ENCODE data around the gene KLHL22. TPM values are rescaled to one million over a fixed set of nuclear protein-coding genes. Genes with fewer than 3 reads are reported as not detected.
"Not testable (repeated sequence)": the region's sequence is repeated elsewhere in the genome, so short reads cannot be mapped to it uniquely, and the experiment has no call there.

Gene KLHL22
- polyA plus RNA-seq, 4 donors, result 5.9 to 15.1 (median 8.6) TPM

DNA sequence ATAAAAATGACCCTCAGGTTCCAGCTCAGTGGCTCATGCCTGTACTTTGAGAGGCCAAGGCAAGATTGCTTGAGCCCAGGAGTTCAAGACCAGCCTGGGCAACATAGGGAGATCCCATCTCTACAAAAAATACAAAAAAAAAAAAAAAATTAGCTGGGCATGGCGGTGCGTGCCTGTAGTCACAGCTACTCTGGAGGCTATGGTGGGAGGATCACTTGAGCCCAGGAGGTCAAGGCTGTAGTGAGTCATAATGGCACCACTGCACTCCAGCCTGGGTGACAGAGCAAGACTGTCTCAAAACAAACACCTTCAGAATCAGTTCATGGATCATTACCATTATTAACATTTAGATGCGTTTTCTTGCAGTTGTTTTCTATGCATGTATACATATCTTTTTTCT lies 86.2 kb downstream of the KLHL22 start:
- not testable (repeated sequence) for DNase-seq; FAIRE-seq; H3K27ac ChIP-seq (ENCODE audit: low read depth in 1 of 3, low read length in 2 of 3); H3K9me3 ChIP-seq (ENCODE audit: control insufficient read depth in 2 of 2, insufficient read depth in 1 of 2, low read depth in 1 of 2, low read length in 1 of 2); H3K4me1 ChIP-seq (ENCODE audit: control insufficient read depth in 3 of 3, insufficient read depth in 2 of 3, low read depth in 1 of 3, low read length in 2 of 3); H3K4me3 ChIP-seq (ENCODE audit: low read depth in 1 of 3, low read length in 3 of 3); H3K27me3 ChIP-seq (ENCODE audit: control insufficient read depth in 3 of 3, insufficient read depth in 3 of 3, low read length in 3 of 3)
- peaks cover 0 to 34% (median 9%) of the 10 kb centered on the region in 3 donors for H3K36me3 ChIP-seq (ENCODE audit: control insufficient read depth in 3 of 3, insufficient read depth in 2 of 3, low read depth in 1 of 3, low read length in 3 of 3)
- WGBS, 3 donors, result 93 to 97% (median 94%) methylated on average over 3 of the region's 3 CpGs

DNA sequence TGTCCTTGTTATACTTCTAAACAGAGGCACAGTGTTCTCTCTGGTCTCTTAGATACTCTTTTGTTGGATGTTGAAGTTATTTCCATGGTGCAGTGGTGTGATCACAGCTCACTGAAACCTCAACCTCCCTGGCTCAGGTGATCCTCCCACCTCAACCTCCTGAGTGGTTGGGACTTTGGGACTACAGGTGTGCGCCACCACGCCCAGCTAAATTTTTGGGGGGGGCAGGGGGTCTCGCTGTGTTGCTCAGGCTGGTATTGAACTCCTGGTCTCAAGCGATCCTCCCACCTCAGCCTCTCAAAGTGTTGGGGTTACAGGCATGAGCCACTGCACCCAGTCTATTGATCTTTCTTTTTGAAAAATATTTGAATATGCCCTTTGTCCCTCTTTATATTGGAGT lies 86.7 kb downstream of the KLHL22 start:
- WGBS, 3 donors, result 91 to 95% (median 94%) methylated on average over 4 of the region's 4 CpGs
- H3K27me3 ChIP-seq (ENCODE audit: control insufficient read depth in 3 of 3, insufficient read depth in 3 of 3, low read length in 3 of 3), result peaks cover 0 to 2% (median 0%) of the 10 kb centered on the region in 3 donors
- FAIRE-seq, result no peak

DNA sequence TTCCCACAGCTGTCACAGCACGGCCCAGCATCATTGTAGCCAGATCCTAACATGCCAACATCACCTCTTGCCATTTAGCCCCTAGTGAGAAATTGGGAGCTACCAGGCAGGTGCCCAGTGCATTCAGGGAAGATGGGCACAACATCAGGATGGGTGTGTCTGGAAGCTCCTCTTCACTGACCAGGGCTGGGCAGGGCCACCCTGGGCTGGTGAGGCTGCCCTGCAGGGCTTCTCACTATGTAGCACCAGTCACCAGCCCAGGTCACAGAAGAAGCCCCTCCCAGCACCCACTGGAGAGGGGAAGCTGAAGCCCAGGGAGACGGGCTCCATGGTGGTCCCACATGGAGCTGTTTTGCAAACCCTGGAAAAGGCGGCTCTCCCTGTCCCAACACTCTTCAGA lies 87.8 kb downstream of the KLHL22 start:
- Histone ChIP-seq H3K27me3 (ENCODE audit: control insufficient read depth in 3 of 3, insufficient read depth in 3 of 3, low read length in 3 of 3) (peaks cover 0 to under 1% (median 0%) of the 10 kb centered on the region in 3 donors), H3K9me3 (ENCODE audit: control insufficient read depth in 2 of 2, insufficient read depth in 1 of 2, low read depth in 1 of 2, low read length in 1 of 2) (no peaks in the 10 kb centered on the region), H3K4me3 (ENCODE audit: low read depth in 1 of 3, low read length in 3 of 3) (no peak overlapping the region), H3K36me3 (ENCODE audit: control insufficient read depth in 3 of 3, insufficient read depth in 2 of 3, low read depth in 1 of 3, low read length in 3 of 3) (peaks cover 0 to 48% (median 11%) of the 10 kb centered on the region in 3 donors), H3K4me1 (ENCODE audit: control insufficient read depth in 3 of 3, insufficient read depth in 2 of 3, low read depth in 1 of 3, low read length in 2 of 3) (no peaks in the 10 kb centered on the region), H3K27ac (ENCODE audit: low read depth in 1 of 3, low read length in 2 of 3) (no peak overlapping the region)
- FAIRE-seq, result no peak
- no peak for DNase-seq
- 77 to 96% (median 83%) methylated on average over 3 of the region's 3 CpGs for WGBS, 3 donors

More for the DNA sequence above, 86.7 kb downstream of the KLHL22 start:
- no peaks in the 10 kb centered on the region for H3K9me3 ChIP-seq (ENCODE audit: control insufficient read depth in 2 of 2, insufficient read depth in 1 of 2, low read depth in 1 of 2, low read length in 1 of 2)
- peaks cover 0 to 37% (median 11%) of the 10 kb centered on the region in 3 donors for H3K36me3 ChIP-seq (ENCODE audit: control insufficient read depth in 3 of 3, insufficient read depth in 2 of 3, low read depth in 1 of 3, low read length in 3 of 3)
- no peak for DNase-seq
- no peak overlapping the region for H3K27ac ChIP-seq (ENCODE audit: low read depth in 1 of 3, low read length in 2 of 3)
- H3K4me1 ChIP-seq (ENCODE audit: control insufficient read depth in 3 of 3, insufficient read depth in 2 of 3, low read depth in 1 of 3, low read length in 2 of 3), result no peaks in the 10 kb centered on the region
- no peak overlapping the region for H3K4me3 ChIP-seq (ENCODE audit: low read depth in 1 of 3, low read length in 3 of 3)

DNA sequence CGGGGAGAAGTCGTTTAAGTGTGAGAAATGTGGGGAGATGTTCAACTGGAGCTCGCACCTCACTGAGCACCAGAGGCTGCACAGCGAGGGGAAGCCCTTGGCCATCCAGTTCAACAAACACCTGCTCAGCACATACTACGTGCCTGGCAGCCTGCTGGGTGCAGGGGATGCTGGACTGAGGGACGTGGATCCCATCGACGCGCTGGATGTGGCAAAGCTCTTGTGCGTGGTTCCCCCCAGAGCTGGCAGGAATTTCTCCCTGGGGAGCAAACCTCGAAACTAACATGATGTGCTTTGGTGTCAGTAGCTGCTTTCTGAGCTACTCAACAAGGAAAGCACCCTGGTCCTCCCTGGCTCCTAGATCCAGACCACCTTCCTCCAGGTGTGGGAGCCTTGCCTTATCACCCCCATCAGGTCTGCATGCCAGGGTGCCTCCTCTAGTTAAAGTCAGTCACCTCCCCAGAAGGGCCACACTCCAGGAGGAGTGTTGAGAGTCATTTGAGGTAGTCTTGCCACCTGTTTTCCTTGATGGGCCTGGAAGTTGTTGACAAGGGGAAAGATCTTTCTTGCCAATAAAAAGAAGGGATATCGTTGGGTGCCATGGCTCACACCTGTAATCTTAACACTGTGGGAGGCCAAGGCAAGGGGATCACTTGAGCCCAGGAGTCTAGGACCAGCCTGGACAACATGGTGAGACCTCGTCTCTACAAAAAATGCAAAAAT lies 88.7 kb downstream of the KLHL22 start:
- FAIRE-seq (no peak), DNase-seq (no peak)
- 92 to 94% (median 93%) methylated on average over 13 of the region's 13 CpGs for WGBS, 3 donors
- H3K9me3 ChIP-seq (ENCODE audit: control insufficient read depth in 2 of 2, insufficient read depth in 1 of 2, low read depth in 1 of 2, low read length in 1 of 2), result no peaks in the 10 kb centered on the region
- H3K4me3 ChIP-seq (ENCODE audit: low read depth in 1 of 3, low read length in 3 of 3), result no peak overlapping the region
- no peaks in the 10 kb centered on the region for H3K27me3 ChIP-seq (ENCODE audit: control insufficient read depth in 3 of 3, insufficient read depth in 3 of 3, low read length in 3 of 3)
- H3K36me3 ChIP-seq (ENCODE audit: control insufficient read depth in 3 of 3, insufficient read depth in 2 of 3, low read depth in 1 of 3, low read length in 3 of 3), result peaks cover 0 to 52% (median 11%) of the 10 kb centered on the region in 3 donors
- H3K27ac ChIP-seq (ENCODE audit: low read depth in 1 of 3, low read length in 2 of 3), result no peak overlapping the region
- H3K4me1 ChIP-seq (ENCODE audit: control insufficient read depth in 3 of 3, insufficient read depth in 2 of 3, low read depth in 1 of 3, low read length in 2 of 3), result no peaks in the 10 kb centered on the region

DNA sequence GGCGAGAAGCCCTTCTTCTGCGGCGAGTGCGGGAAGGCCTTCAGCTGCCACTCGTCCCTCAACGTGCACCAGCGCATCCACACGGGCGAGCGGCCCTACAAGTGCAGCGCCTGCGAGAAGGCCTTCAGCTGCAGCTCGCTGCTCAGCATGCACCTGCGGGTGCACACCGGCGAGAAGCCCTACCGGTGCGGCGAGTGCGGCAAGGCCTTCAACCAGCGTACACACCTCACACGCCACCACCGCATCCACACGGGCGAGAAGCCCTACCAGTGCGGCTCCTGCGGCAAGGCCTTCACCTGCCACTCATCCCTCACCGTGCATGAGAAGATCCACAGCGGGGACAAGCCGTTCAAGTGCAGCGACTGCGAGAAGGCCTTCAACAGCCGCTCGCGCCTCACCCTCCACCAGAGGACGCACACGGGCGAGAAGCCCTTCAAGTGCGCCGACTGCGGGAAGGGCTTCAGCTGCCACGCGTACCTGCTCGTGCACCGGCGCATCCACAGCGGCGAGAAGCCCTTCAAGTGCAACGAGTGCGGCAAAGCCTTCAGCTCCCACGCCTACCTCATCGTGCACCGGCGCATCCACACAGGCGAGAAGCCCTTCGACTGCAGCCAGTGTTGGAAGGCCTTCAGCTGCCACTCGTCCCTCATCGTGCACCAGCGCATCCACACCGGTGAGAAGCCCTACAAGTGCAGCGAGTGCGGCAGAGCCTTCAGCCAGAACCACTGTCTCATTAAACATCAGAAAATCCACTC lies 89.5 kb downstream of the KLHL22 start:
- FAIRE-seq, result no peak
- WGBS, 3 donors, result 95 to 98% (median 97%) methylated on average over 62 of the region's 62 CpGs

DNA sequence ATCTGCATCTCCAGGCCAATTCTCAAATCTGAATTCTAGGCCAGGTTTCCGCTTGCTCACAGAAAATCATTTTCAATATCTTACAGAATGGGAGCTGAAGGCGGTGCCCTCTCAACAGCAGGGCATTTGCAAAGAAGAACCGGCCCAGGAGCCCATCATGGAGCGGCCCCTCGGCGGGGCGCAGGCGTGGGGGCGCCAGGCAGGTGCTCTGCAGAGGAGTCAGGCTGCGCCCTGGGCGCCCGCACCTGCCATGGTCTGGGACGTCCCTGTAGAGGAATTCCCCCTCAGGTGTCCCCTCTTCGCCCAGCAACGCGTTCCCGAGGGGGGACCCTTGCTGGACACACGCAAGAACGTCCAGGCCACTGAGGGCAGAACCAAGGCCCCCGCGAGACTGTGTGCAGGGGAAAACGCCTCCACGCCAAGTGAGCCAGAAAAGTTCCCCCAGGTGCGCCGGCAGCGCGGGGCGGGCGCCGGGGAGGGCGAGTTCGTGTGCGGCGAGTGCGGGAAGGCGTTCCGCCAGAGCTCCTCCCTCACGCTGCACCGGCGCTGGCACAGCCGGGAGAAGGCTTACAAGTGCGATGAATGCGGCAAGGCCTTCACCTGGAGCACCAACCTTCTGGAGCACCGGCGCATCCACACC lies 90.2 kb downstream of the KLHL22 start:
- DNase-seq, result no peak
- no peak for FAIRE-seq
- Histone ChIP-seq H3K9me3 (ENCODE audit: control insufficient read depth in 2 of 2, insufficient read depth in 1 of 2, low read depth in 1 of 2, low read length in 1 of 2) (no peaks in the 10 kb centered on the region), H3K36me3 (ENCODE audit: control insufficient read depth in 3 of 3, insufficient read depth in 2 of 3, low read depth in 1 of 3, low read length in 3 of 3) (peaks cover 0 to 66% (median 11%) of the 10 kb centered on the region in 3 donors), H3K27me3 (ENCODE audit: control insufficient read depth in 3 of 3, insufficient read depth in 3 of 3, low read length in 3 of 3) (no peaks in the 10 kb centered on the region), H3K27ac (ENCODE audit: low read depth in 1 of 3, low read length in 2 of 3) (no peak overlapping the region), H3K4me3 (ENCODE audit: low read depth in 1 of 3, low read length in 3 of 3) (no peak overlapping the region), H3K4me1 (ENCODE audit: control insufficient read depth in 3 of 3, insufficient read depth in 2 of 3, low read depth in 1 of 3, low read length in 2 of 3) (no peaks in the 10 kb centered on the region)
- WGBS, 3 donors, result 97% methylated on average over 43 to 45 of the region's 45 CpGs

More for the DNA sequence above, 89.5 kb downstream of the KLHL22 start:
- no peak for DNase-seq
- Histone ChIP-seq H3K4me3 (ENCODE audit: low read depth in 1 of 3, low read length in 3 of 3) (no peak overlapping the region), H3K27me3 (ENCODE audit: control insufficient read depth in 3 of 3, insufficient read depth in 3 of 3, low read length in 3 of 3) (no peaks in the 10 kb centered on the region), H3K4me1 (ENCODE audit: control insufficient read depth in 3 of 3, insufficient read depth in 2 of 3, low read depth in 1 of 3, low read length in 2 of 3) (no peaks in the 10 kb centered on the region), H3K36me3 (ENCODE audit: control insufficient read depth in 3 of 3, insufficient read depth in 2 of 3, low read depth in 1 of 3, low read length in 3 of 3) (peaks cover 0 to 59% (median 11%) of the 10 kb centered on the region in 3 donors), H3K9me3 (ENCODE audit: control insufficient read depth in 2 of 2, insufficient read depth in 1 of 2, low read depth in 1 of 2, low read length in 1 of 2) (no peaks in the 10 kb centered on the region), H3K27ac (ENCODE audit: low read depth in 1 of 3, low read length in 2 of 3) (no peak overlapping the region)

DNA sequence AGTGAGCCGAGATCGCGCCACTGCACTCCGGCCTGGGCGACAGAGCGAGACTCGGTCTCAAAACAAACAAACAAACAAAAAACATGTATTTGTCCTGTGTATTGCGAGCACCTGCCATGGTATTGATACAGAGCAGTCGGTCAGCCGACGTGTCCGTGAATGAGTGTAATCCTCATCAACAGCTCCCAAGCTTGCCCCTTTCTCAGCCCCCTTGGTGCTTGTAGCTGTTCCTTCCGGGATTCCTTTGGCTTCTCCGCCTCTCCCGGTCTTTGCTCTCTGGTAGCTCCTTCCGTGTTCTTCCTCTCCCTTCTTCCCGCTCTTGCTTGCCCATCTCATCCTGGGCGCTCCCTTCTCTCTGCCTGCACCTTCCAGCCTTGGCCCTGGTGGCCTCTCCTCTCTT lies 90.7 kb downstream of the KLHL22 start:
- FAIRE-seq (no peak), DNase-seq (no peak)
- Histone ChIP-seq H3K9me3 (ENCODE audit: control insufficient read depth in 2 of 2, insufficient read depth in 1 of 2, low read depth in 1 of 2, low read length in 1 of 2) (no peaks in the 10 kb centered on the region), H3K36me3 (ENCODE audit: control insufficient read depth in 3 of 3, insufficient read depth in 2 of 3, low read depth in 1 of 3, low read length in 3 of 3) (peaks cover 0 to 69% (median 11%) of the 10 kb centered on the region in 3 donors), H3K4me1 (ENCODE audit: control insufficient read depth in 3 of 3, insufficient read depth in 2 of 3, low read depth in 1 of 3, low read length in 2 of 3) (no peaks in the 10 kb centered on the region), H3K27ac (ENCODE audit: low read depth in 1 of 3, low read length in 2 of 3) (no peak overlapping the region), H3K4me3 (ENCODE audit: low read depth in 1 of 3, low read length in 3 of 3) (no peak overlapping the region), H3K27me3 (ENCODE audit: control insufficient read depth in 3 of 3, insufficient read depth in 3 of 3, low read length in 3 of 3) (no peaks in the 10 kb centered on the region)
- WGBS, 3 donors, result 95 to 96% (median 95%) methylated on average over 18 of the region's 18 CpGs

DNA sequence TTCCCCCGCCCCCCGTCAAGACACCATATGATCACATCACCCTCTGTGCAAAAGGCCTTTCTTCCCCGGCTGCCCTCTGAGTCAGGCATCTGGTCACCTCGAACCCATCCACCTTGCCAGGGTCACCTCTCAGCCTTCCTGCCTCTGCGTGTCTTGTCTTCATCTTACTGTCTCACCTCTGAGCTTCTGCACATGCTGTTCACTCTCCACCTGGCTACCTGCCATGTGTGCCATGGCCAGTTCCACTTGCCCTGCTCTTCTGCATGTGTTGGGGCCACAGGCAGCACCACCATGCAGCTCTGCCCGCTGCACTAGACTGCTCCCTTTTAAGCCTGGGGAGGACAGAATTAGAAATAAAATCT lies 91.8 kb downstream of the KLHL22 start:
- WGBS, 3 donors, result 91 to 97% (median 92%) methylated on average over 6 of the region's 6 CpGs
- DNase-seq, result no peak
- H3K27ac ChIP-seq (ENCODE audit: low read depth in 1 of 3, low read length in 2 of 3), result no peak overlapping the region
- H3K4me3 ChIP-seq (ENCODE audit: low read depth in 1 of 3, low read length in 3 of 3), result no peak overlapping the region
- H3K36me3 ChIP-seq (ENCODE audit: control insufficient read depth in 3 of 3, insufficient read depth in 2 of 3, low read depth in 1 of 3, low read length in 3 of 3), result peaks cover 0 to 69% (median 11%) of the 10 kb centered on the region in 3 donors
- H3K4me1 ChIP-seq (ENCODE audit: control insufficient read depth in 3 of 3, insufficient read depth in 2 of 3, low read depth in 1 of 3, low read length in 2 of 3), result no peaks in the 10 kb centered on the region
- no peak for FAIRE-seq
- H3K27me3 ChIP-seq (ENCODE audit: control insufficient read depth in 3 of 3, insufficient read depth in 3 of 3, low read length in 3 of 3), result no peaks in the 10 kb centered on the region
- no peaks in the 10 kb centered on the region for H3K9me3 ChIP-seq (ENCODE audit: control insufficient read depth in 2 of 2, insufficient read depth in 1 of 2, low read depth in 1 of 2, low read length in 1 of 2)

Data from small intestine (tissue), 7 donors.